AG04449 (cell line): Measurements from ENCODE around the gene HNRNPU.

Experiments
- CTCF ChIA-PET: fragments of 350-600 bp; formaldehyde crosslinking; extraction: SDS; loops from one replicate; lab custom pipeline; 2021; ENCODE audit warnings: antibody characterized with exemption; lab: Yijun Ruan, JAX
- POLR2A ChIA-PET: fragments of 400-600, 350-600 bp; formaldehyde crosslinking; extraction: SDS; loops from one replicate; lab custom pipeline; 2020; ENCODE audit warnings: antibody characterized with exemption, inconsistent platforms; lab: Yijun Ruan, JAX
- DNase-seq: peaks from one replicate; pipeline ENCODE4 v3.0.0-alpha.2; 2010; ENCODE audit warnings: low read depth, low spot score
- H3K4me3 ChIP-seq: 2 replicates; pipeline ENCODE4 v1.5.1; 2011; ENCODE audit warnings: low read depth, mild to moderate bottlenecking, control low read depth, low read length
- TF ChIP-seq, protein P1 (sequence below): IDR thresholded peaks from one replicate; pipeline ENCODE4 v1.5.1; 2011; ENCODE audit warnings: mild to moderate bottlenecking, moderate library complexity, low read length, control low read depth, inconsistent platforms; ENCODE audit not compliant: insufficient read depth; ENCODE audit errors: missing control alignments

The HNRNPU gene

DNA sequence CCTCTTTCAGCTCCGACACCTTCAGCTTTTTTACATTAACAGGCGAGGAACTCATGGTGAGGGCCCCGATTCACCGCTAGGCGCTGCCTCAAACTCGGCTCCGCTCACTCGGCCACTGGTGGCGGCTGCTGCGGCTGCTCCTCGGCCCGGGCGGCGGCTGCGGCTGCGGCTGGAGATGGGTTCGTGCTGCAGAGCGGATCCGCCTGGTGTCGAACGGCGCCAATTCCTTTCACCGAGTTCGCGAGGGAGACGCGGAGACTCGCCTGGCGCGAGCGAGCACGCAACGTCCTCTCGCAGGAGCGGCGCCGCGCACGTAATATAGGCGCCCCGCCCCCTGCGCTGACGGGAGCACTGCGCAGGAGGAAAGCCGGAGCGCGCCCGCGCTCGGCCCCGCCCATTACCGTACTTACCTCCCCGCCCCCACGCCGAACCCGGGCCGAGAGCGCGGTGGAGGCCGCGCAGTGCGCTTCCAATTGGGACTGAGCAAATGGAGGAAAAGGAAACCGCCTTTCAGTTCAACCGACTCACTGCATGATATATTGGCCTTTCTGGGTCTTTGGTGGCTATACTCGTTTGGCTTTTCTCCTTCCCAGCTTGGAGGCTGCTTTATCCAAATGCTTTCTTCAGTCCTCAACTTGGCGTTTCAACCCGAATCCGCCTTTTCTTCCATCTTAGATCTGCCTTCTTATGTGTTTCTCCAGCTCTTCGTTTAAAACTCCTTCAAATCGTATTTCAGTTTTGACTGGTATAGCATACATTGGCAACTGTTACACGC, at the start of gene HNRNPU:
Gene HNRNPU (minus strand): TSS at position 291 of the 775 bp plus-strand sequence. CDS start 236 bp downstream, at position 55.
- peak within 1 kb of the TSS; percentile 95 for H3K4me3 ChIP-seq
- CTCF ChIA-PET, result interaction anchor here (0.8 to 3.0 kb wide), 7 partner anchors 9 to 178 kb away, joined by 3 to 18 read pairs (median 4); no protein-coding TSS in a partner anchor
- peak; percentile 73 for DNase-seq
- POLR2A ChIA-PET, result interaction anchor here (0.7 to 2.3 kb wide), 6 partner anchors 12 to 107 kb away, joined by 3 to 16 read pairs (median 4); partner anchors contain the start of gene COX20
- TF ChIP-seq, protein P1, sequence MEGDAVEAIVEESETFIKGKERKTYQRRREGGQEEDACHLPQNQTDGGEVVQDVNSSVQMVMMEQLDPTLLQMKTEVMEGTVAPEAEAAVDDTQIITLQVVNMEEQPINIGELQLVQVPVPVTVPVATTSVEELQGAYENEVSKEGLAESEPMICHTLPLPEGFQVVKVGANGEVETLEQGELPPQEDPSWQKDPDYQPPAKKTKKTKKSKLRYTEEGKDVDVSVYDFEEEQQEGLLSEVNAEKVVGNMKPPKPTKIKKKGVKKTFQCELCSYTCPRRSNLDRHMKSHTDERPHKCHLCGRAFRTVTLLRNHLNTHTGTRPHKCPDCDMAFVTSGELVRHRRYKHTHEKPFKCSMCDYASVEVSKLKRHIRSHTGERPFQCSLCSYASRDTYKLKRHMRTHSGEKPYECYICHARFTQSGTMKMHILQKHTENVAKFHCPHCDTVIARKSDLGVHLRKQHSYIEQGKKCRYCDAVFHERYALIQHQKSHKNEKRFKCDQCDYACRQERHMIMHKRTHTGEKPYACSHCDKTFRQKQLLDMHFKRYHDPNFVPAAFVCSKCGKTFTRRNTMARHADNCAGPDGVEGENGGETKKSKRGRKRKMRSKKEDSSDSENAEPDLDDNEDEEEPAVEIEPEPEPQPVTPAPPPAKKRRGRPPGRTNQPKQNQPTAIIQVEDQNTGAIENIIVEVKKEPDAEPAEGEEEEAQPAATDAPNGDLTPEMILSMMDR, result peak; percentile 30

DNA sequence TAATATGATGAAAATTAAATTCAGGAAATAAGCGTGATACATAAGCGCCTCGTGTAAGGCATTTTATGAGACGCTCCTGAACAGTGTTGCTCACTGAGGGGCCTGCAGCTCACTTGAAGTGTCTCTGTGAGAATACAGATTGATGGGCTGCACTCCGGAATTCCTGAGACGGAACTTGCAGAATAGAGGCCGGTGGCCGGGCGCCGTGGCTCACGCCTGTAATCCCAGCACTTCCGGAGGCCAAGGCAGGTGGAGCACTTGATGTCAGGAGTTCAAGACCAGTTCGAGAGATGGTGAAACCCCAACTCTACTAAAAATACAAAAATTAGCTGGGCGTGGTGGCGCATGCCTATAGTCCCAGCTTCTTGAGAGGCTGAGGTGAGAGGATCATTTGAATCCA, 49.5 kb upstream of the HNRNPU start:
- POLR2A ChIA-PET, result no interaction called here
- DNase-seq, result no peak
- TF ChIP-seq, protein P1, result no peak
- CTCF ChIA-PET, result no interaction called here
- H3K4me3 ChIP-seq, result no peak overlapping the region

DNA sequence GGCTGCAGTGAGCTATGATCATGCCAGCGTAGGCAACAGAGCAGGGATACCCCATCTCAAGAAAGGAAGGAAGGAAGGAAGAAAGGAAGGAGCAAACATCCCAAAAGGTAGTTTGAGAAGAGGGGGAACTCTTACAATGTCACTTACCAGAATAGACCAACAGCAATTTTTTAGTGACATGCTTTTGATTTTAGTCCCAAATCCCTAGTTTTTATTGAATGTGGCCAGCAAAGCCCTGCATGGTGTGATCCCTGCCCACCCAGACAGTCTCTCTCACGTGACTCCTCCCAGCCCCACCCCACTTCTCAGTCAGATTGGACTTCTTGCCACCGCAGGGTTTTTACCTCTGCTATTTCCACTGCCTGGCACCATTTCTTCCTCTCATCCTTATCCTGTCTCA, 39.8 kb upstream of the HNRNPU start:
- no peak overlapping the region for H3K4me3 ChIP-seq
- no peak for DNase-seq
- TF ChIP-seq, protein P1, result no peak
- POLR2A ChIA-PET, result no interaction called here
- CTCF ChIA-PET, result no interaction called here

DNA sequence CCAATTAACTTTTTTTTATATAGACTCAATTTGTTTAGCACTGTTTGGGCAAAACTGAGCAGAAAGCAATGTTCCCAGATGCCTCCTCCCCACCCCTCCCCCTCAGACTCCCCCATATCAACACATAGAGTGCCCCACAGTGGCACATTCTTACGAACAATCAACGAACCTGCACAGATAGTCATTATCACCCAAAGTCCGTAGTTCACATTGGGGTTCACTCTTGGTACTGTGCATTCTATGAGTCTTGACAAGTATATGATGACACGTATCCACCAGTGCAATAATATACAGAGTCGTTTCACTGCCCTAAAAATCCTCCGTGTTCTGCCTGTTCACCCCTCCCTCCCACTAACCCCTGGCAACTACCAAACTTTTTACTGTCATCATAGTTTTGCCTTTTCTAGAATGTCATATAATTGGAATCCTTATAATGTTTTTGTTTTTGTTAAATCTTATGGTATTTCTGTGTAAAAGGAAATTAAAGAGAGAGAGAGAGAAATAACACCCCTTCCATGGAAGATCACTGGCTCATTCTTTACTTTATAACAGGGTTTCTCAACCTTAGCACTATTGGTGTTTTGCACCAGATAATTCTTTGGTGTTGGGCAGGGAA, 37.2 kb upstream of the HNRNPU start:
- peak; percentile 17 for DNase-seq
- POLR2A ChIA-PET, result no interaction called here
- TF ChIP-seq, protein P1, result no peak
- no peak overlapping the region for H3K4me3 ChIP-seq
- CTCF ChIA-PET, result no interaction called here

DNA sequence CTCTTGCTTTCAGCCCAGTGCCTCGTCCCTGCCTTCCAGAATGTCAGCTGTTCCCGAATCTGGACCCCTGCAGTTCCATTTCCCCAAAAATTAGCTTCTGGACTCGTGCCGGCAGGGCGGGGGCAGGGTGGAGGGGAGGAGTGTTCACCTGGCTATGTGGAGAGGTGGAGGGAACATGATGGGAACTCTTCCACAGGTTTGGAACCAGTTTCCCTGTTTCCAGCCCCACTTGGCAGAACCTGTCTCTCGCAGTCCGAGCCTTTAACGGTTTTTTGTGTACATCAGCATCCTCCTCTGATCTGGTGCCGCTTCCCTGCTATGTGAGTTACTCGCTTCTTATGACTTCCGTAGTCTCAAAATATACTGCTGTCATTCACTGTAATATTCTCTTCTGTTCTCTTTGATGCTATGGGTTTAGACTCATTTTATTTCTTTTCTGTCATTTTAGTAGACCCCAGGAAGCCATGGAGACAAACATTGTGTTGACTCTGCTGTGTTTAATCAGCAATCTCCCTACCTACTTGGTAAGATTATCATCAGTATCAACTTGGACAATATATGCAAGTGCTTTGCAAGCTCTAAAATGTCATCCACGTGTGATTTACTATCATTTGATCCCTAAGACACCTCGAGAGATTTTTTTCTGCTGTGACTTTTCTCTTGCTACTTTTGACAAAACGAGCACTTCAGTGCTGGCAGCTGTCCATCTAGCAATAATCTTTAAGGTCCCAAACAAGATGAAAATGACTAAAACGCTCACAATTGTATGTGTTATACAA, 33.3 kb upstream of the HNRNPU start:
- no peak overlapping the region for H3K4me3 ChIP-seq
- no peak for DNase-seq
- CTCF ChIA-PET, result interaction anchor here (0.7 kb wide), 1 partner anchor 14 kb away, joined by 3 read pairs; no protein-coding TSS in a partner anchor
- TF ChIP-seq, protein P1, result no peak
- POLR2A ChIA-PET, result interaction anchor here (0.8 kb wide), 1 partner anchor 35 kb away, joined by 4 read pairs; no protein-coding TSS in a partner anchor

DNA sequence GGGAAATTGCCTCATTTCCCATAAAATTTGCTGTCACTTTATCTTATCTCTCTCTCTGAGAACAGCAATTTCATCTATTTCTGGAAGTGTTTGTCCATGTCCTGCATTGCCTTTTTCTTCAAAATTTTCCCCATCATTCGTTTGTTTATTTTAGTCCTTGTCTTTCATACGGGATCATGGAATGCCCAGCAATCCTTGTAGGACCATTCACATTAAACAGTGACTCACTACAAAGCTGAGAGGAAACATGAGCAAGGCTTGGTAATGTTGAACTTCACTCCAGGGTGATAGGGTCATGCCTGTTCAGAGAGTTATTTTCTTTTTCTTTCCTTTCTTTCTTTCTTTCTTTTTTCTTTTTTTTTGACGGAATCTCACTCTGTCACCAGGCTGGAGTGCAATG, 32.2 kb upstream of the HNRNPU start:
- POLR2A ChIA-PET, result interaction anchor here (0.8 kb wide), 1 partner anchor 33 kb away, joined by 4 read pairs; no protein-coding TSS in a partner anchor
- no peak overlapping the region for H3K4me3 ChIP-seq
- DNase-seq, result peak; percentile 33
- CTCF ChIA-PET, result interaction anchor here (1.3 kb wide), 1 partner anchor 146 kb away, joined by 3 read pairs; no protein-coding TSS in a partner anchor
- TF ChIP-seq, protein P1, result no peak
